COLO668 (cell line): ENCODE measurements around the gene RANGAP1.

Experiments
- DNase-seq: peaks from one replicate; lab custom pipeline; 2025; ENCODE audit not compliant: unreplicated experiment; lab: John Stamatoyannopoulos, UW

RANGAP1 gene

GRCh38 chr22:41238570-41239442 lies 47.2 kb downstream of the RANGAP1 start:
- DNase-seq, result peak; percentile 63

GRCh38 chr22:41237707-41238569 lies 48.0 kb downstream of the RANGAP1 start:
- DNase-seq, result peak; percentile 90

DNA sequence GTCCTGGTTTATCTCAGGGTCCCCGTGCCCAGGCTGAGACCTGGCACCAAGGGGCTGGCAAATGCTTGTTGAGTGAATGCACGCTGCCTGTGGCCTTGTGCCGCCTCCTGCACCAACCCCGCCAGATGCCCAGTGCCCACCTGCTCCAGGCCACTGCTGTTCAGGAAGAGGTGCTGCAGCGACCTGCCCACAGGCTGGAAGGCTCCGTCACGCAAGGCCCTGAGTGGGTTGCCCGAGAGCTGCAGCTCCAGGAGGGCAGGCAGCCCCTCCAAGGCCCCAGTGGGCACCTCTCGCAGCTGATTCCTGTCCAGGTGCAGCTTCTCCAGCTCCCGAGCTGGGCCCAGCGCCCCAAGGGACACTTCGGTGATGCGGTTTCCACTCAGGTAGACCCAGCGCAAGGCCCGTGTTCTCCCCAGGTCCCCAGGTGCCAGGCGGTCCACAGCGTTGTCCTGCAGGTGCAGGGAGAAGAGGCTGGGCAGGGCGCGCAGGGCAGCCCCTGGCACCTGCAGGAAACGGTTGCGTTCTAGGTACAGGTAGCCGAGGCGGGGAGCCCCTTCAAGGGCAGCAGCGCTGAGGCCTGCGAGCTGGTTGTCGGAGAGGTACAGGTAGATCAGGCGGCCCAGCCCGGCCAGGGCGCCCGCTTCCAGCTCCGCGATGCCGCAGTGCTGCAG lies 48.8 kb downstream of the RANGAP1 start:
- DNase-seq, result no peak

- no peak for DNase-seq
Observed at GRCh38 chr22:41234815-41235695, 50.9 kb downstream of the RANGAP1 start.

DNA sequence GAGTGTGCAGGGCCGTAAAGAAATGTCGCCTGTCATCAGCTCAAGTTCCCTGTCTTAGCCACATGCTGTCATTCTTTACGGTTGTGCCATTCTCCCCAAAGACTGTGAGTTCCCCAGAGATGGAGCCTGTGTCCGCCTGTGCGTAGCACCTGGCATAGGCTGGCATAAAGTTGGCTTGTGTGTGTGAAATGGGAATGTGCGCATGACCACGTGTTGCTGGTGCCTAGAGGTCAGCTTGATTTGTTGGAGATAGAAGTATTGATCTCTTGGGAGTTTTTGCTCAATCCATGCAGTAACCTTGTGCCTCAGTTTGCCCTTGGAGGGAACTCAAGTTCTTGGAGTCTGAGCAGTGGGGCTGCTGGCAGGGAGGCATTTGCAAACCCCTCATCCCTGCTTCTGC lies 54.6 kb downstream of the RANGAP1 start:
- no peak for DNase-seq

GRCh38 chr22:41230401-41230785 lies 55.6 kb downstream of the RANGAP1 start:
- DNase-seq, result no peak

DNA sequence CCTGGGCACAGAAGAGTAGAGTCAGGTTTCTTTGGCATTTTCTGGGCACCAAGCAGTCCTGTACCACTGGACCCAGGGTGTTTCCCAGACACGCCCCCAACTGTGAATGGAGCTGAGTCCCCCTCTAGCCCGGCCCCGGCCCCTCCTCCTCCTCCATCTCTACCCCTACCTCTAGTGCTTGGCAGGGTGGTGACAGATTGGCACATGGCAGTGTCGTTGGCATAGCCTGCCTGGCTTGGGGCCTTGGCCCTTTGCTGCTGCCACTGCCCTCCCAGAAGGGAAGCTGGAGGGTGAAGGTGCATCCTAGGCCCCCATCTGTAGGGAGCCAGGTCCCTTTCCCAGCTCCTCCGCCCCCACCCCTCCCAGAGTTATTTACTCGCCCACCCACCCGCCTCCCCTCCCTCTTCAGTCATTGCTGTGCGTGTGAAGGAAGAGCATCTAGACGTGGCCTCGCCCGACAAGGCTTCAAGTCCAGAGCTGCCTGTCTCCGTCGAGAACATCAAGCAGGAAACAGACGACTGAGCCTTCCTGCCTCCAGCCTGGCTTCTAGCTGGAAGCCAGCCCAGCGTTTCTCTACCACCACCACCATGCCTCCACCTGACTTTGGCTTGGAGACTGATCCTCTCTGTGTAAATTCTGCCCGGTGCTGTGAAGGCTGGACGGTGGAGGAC lies 56.1 kb downstream of the RANGAP1 start:
- no peak for DNase-seq

DNA sequence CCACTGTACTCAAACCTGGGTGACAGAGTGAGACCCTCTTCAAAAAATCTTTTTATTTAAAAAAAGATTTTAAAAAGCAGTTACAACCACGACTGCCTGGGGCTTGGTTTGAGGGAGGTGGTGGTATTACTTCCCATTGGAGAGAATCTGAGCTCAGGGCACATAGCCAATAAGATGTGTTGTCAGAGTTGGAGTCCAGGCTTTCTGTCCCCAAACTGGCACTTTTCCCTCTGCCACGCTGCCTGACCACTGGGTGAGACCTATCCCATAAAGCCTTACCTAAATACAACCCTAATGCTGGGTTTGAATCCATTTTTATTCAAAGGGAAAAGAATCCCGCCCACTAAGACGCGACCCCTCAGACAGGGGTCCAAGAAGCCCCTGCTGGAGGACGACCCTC lies 56.8 kb downstream of the RANGAP1 start:
- DNase-seq, result no peak

DNA sequence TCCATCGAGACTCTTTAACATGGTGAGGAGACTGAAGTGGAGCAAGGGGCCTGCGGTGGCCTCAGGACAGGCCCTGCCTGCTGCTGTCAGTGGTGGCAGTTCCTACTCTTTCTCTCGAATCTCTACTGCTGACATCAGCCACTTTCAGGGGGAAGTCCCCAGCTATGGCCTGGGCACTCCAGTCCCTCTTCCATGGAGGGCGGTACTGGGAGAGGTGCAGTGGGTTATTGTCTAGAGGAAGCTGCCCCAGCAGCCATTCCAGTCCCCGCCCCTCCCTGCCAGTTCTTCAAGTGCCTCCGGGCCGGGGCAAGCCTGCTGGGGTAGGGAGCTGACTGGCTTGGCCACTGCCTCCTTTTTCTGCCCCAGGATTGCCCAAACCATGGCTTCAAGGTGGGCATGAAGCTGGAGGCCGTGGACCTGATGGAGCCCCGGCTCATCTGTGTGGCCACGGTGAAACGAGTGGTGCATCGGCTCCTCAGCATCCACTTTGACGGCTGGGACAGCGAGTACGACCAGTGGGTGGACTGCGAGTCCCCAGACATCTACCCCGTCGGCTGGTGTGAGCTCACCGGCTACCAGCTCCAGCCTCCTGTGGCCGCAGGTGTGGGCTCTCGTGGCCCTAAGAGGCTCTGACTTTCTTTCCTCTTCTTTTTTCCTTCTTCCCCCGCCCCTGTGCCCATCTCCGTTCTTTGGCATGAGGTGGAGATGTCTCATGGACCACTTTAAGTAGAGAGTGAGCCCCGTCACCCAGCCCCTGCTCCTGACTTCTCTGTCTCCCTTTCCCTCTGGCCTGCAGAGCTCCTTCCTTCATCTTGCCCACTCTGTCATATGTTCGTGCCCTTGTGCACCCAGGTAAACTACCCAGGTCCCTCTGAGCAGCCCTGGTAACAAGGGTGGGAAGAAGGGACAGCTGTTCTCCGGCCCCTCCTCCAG lies 59.0 kb downstream of the RANGAP1 start:
- no peak for DNase-seq

DNA sequence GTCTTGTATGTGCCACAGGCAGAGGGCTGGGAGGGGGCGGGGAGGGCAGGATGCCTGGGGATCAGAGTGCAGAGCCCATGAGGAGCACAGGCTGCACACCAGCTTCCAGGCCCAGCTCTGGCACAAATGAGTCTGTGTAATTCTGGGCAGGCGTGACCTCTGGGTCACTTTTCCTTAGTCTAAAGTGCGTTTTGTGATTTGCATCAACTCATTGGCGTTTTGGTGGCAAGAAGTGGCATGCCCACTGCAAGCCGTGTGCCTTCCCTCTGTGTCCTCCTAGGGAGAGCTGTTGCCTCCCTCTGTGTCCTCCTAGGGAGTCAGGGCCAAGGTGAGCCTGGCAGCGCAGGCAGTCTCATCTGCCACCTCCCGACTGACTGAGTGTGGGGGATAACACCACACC lies 62.5 kb downstream of the RANGAP1 start:
- no peak for DNase-seq

DNA sequence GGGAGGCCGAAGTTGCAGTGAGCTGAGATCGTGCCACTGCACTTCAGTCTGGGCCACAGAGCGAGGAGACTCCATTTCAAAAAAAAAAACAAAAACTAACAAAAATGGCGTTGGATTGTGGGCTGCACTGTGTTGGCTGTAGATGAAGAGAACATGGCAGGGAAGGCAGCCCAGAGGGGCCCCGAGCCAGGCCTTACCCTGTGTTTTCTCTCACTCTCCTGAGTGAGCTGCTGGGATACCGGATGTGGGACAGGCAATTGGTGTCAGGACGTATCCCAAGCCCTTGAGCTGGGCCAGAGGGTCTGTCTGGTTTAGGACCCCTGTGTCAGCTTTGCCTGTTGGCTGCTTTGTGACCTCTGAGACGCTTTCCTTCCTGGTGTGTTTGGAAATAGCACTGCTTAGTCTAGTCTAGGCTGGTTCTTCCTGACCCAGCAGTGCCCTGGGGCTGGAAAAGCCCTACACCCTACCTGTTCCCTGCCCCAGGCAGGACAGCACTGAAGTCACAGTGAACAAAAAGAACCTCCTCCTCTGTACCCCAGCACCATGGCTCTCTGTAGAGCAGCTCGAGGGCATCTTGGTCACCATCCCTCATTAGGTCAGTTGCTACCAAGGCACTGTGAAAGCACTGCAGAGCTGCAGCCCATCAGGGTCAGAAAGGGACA lies 63.0 kb downstream of the RANGAP1 start:
- no peak for DNase-seq

DNA sequence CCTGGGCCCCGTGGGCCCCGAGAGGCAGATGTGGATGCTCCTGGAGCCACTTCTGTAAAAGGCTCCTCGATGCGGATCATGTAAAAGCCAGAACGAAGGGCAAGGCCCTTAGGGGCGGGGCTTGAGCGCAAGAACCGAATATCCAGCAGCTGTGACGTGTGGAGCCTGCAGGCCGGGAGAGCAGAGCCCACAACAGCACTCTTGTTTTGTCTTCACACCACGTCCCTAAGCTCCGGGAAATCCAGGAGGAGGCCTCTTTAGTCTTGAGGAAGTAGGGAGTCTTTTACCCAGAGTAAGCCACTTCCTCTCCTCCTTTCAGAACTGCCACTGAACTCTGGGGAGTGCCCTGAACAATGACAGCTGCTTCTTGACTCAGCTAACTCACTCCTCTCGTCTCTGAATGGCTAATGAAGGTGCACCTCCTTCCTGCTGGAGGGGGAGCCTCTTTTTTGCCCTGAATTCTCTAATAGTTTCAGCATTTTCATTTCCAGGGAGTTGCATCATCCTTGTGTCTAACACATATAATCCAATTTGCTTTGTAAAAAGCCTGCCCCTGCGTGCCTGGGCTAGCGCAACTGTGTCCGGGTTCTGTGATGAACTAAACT lies 68.3 kb downstream of the RANGAP1 start:
- no peak for DNase-seq

- no peak for DNase-seq
Observed at GRCh38 chr22:41216984-41217383, 69.0 kb downstream of the RANGAP1 start.

DNA sequence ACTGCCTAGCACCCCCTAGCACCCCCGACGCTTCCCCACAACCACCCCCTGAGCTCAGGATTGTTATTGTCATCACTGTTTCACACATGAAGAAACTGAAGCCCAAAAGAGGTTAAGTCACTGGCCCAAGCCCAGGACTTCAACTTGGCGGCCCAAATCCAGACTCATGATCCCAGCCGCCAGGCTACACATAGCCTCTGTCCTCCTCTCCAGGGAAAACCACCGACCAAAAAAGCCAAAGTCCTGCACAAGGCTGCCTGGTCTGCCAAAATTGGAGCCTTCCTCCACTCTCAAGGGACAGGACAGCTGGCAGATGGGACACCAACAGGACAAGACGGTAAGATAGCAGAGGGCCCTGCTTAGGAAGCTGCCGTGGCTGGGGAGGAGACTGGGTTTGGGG lies 70.1 kb downstream of the RANGAP1 start:
- no peak for DNase-seq

GRCh38 chr22:41215409-41215808 lies 70.6 kb downstream of the RANGAP1 start:
- no peak for DNase-seq

- no peak for DNase-seq
Observed at GRCh38 chr22:41206719-41207118, 79.3 kb downstream of the RANGAP1 start.

GRCh38 chr22:41204992-41205900 lies 80.7 kb downstream of the RANGAP1 start, which contains the start of gene L3MBTL2:
Gene L3MBTL2, plus strand, starts transcription at chr22:41205312. Its CDS starts 51 bp downstream, at chr22:41205363.
- peak; percentile 98 for DNase-seq
